Esophagus muscularis mucosa (tissue), 4 donors: ENCODE measurements around the gene EYA4.

Source experiments
- EP300 ChIP-seq: sonication (generic); formaldehyde crosslinking; IDR thresholded peaks from one replicate; pipeline ENCODE4 v1.6.1; 2017; ENCODE audit warnings: antibody characterized with exemption
- POLR2A ChIP-seq: fragments of 450-650 bp; IDR thresholded peaks from one replicate; pipeline ENCODE4 v1.6.1; 2017; ENCODE audit warnings: antibody characterized with exemption, moderate library complexity, mild to moderate bottlenecking, low read depth
- TF ChIP-seq, protein P1 (sequence below), 3 experiments: fragments of 200-600 bp in 2 of 3; fragments of 450-650 bp in 1 of 3; sonication (generic) in 2 of 3; IDR thresholded peaks; one replicate each; pipeline ENCODE4 v1.5.1; 2017 to 2019; ENCODE audit warnings: antibody characterized with exemption in 3 of 3, mild to moderate bottlenecking in 2 of 3, moderate library complexity in 1 of 3

GRCh38 chr6:133542056-133542821 lies 301.1 kb downstream of the EYA4 start:
- TF ChIP-seq, protein P1, sequence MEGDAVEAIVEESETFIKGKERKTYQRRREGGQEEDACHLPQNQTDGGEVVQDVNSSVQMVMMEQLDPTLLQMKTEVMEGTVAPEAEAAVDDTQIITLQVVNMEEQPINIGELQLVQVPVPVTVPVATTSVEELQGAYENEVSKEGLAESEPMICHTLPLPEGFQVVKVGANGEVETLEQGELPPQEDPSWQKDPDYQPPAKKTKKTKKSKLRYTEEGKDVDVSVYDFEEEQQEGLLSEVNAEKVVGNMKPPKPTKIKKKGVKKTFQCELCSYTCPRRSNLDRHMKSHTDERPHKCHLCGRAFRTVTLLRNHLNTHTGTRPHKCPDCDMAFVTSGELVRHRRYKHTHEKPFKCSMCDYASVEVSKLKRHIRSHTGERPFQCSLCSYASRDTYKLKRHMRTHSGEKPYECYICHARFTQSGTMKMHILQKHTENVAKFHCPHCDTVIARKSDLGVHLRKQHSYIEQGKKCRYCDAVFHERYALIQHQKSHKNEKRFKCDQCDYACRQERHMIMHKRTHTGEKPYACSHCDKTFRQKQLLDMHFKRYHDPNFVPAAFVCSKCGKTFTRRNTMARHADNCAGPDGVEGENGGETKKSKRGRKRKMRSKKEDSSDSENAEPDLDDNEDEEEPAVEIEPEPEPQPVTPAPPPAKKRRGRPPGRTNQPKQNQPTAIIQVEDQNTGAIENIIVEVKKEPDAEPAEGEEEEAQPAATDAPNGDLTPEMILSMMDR (IDR thresholded peaks at IDR 0.05): no peak
- TF ChIP-seq EP300 (no peak), POLR2A (no peak)
